AG04449 (cell line): ENCODE measurements around the gene TOGARAM1.

ENCODE experiments used
- CTCF ChIA-PET: fragments of 350-600 bp; formaldehyde crosslinking; extraction: SDS; loops from one replicate; lab custom pipeline; 2021; ENCODE audit warnings: antibody characterized with exemption; lab: Yijun Ruan, JAX
- POLR2A ChIA-PET: fragments of 400-600, 350-600 bp; formaldehyde crosslinking; extraction: SDS; loops from one replicate; lab custom pipeline; 2020; ENCODE audit warnings: antibody characterized with exemption, inconsistent platforms; lab: Yijun Ruan, JAX
- DNase-seq: peaks from one replicate; pipeline ENCODE4 v3.0.0-alpha.2; 2010; ENCODE audit warnings: low read depth, low spot score
- H3K4me3 ChIP-seq: 2 replicates; pipeline ENCODE4 v1.5.1; 2011; ENCODE audit warnings: low read depth, mild to moderate bottlenecking, control low read depth, low read length
- TF ChIP-seq, protein P1 (sequence below): IDR thresholded peaks from one replicate; pipeline ENCODE4 v1.5.1; 2011; ENCODE audit warnings: mild to moderate bottlenecking, moderate library complexity, low read length, control low read depth, inconsistent platforms; ENCODE audit not compliant: insufficient read depth; ENCODE audit errors: missing control alignments

The TOGARAM1 gene

DNA sequence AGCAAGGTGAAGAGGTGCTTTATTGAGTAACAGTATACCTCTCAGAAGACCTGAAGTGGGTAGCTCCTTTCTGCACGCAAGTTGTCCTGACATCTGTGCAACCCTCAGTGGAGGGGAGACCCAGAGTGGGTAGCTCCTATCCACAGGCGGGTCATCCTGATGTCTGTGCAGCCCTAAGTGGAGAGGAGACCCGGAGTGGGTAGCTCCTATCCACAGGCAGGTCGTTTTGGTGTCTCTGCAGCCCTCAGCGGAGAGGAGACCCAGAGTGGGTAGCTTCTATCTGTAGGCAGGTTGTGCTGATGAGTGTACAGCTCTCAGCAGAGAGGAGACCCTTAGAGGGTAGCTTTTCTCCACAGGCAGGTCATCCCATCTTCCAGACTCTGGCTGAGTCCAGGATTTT, 76.9 kb downstream of the TOGARAM1 start:
- DNase-seq = no peak
- no peak overlapping the region for H3K4me3 ChIP-seq
- ChIA-PET POLR2A (no interaction called here), CTCF (interaction anchor here (1.7 kb wide), 1 partner anchor 125 kb away, joined by 6 read pairs; no protein-coding TSS in a partner anchor)
- TF ChIP-seq, protein P1, sequence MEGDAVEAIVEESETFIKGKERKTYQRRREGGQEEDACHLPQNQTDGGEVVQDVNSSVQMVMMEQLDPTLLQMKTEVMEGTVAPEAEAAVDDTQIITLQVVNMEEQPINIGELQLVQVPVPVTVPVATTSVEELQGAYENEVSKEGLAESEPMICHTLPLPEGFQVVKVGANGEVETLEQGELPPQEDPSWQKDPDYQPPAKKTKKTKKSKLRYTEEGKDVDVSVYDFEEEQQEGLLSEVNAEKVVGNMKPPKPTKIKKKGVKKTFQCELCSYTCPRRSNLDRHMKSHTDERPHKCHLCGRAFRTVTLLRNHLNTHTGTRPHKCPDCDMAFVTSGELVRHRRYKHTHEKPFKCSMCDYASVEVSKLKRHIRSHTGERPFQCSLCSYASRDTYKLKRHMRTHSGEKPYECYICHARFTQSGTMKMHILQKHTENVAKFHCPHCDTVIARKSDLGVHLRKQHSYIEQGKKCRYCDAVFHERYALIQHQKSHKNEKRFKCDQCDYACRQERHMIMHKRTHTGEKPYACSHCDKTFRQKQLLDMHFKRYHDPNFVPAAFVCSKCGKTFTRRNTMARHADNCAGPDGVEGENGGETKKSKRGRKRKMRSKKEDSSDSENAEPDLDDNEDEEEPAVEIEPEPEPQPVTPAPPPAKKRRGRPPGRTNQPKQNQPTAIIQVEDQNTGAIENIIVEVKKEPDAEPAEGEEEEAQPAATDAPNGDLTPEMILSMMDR = no peak

DNA sequence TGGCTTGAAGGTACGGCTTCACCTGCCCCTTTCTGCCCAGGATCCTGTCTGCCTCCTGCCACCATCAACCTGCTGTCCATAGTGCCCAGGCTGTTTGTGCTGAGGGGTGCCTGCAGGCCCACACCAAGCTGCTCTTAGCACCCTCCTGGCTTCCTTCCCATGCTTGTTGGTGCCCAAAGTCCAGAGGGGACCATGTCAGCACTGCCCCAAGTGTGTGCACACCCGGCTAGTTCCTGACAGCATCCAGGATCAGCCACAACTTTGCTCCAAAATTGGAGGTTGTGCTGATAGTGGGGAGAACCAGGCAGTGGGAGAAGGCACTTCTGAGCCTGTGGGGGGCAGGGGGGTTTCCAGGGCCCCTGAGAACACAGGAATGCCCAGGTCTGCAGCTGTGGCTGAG, 77.4 kb downstream of the TOGARAM1 start:
- no peak overlapping the region for H3K4me3 ChIP-seq
- no peak for DNase-seq
- CTCF ChIA-PET = interaction anchor here (1.7 kb wide), 1 partner anchor 125 kb away, joined by 6 read pairs; no protein-coding TSS in a partner anchor
- POLR2A ChIA-PET = no interaction called here
- TF ChIP-seq, protein P1 = no peak

DNA sequence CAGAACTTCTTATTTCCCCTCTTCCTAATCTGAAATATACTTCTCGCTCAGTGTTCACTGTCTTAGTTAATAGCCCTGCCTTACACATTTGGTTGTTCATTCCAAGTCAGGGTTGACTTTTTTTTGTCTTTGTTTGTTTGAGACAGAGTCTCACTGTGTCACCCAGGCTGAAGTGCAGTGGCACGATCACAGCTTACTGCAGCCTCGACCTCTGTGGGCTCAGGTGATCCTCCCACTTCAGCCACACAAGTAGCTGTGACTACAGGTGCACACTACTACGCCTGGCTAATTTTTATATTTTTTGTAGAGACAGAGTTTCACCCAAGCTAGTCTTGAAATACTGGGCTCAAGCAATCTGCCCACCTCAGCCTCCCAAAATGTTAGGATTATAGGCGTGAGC, 79.7 kb downstream of the TOGARAM1 start:
- no peak for DNase-seq
- TF ChIP-seq, protein P1 = no peak
- H3K4me3 ChIP-seq = no peak overlapping the region
- ChIA-PET POLR2A (no interaction called here), CTCF (no interaction called here)

DNA sequence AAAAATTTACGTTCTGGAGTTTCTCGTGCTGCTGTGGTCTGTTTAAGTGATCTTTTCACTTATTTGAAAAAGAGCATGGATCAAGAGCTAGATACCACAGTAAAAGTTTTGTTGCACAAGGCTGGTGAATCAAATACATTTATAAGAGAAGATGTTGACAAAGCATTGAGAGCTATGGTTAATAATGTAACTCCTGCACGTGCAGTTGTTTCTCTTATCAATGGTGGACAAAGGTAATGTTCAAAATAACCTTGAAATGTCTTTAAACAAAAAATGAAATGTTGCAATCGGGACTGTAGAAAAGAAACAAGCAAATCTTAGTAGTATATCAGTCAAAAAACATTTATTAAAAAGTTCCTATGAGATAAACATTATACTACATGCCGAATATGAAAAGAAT, 82.6 kb downstream of the TOGARAM1 start:
- TF ChIP-seq, protein P1 = no peak
- no peak for DNase-seq
- H3K4me3 ChIP-seq = no peak overlapping the region
- CTCF ChIA-PET = no interaction called here
- POLR2A ChIA-PET = no interaction called here

DNA sequence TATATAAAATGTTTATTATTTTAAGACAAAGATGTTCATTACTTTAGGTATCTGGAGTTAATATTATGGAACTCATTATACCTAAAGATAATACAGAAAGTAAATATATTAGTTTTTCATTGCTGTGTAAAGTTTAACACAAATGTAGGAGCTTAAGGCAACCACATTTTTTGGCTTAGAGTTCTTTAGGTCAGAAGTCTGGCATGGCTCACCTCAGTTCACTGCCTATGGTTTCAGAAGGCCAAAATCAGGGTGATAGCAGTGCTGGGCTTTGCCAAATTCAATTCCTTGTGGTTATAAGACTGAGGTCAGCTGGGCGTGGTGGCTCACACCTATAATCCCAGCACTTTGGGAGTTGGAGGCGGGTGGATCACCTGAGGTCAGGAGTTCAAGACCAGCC, 86.4 kb downstream of the TOGARAM1 start:
- H3K4me3 ChIP-seq = no peak overlapping the region
- TF ChIP-seq, protein P1 = no peak
- ChIA-PET POLR2A (no interaction called here), CTCF (no interaction called here)
- DNase-seq = no peak

DNA sequence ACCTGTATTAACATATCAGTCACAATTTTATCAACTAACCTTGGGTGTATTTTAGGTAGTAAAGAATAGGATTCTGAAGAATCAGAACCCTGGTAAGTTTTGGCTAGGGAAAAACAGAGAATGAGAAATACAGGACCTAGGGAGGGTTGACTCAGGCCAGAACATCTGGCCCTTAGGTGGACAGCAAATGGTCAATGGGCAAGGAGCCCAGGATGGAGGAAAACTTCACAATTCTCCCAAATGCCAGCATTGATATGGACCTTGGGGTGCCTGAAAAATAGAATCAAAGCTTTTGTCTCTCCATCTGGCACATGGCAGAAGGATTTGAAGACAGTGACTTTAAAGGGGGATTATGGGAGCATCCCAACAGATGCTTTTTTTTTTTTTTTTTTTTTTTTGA, 89.2 kb downstream of the TOGARAM1 start:
- DNase-seq = no peak
- H3K4me3 ChIP-seq = no peak overlapping the region
- TF ChIP-seq, protein P1 = no peak
- ChIA-PET CTCF (interaction anchor here (1.7 kb wide), 1 partner anchor 16 kb away, joined by 5 read pairs; no protein-coding TSS in a partner anchor), POLR2A (no interaction called here)
